Keratinocyte (primary cell): ENCODE measurements around the gene IL17C. TPM values are rescaled to one million over a fixed set of nuclear protein-coding genes. Genes with fewer than 3 reads are reported as not detected.

ENCODE experiments used
- DNase-seq: peaks from one replicate; pipeline ENCODE4 v3.0.0-alpha.2; 2011; ENCODE audit warnings: low read depth, missing footprints, low spot score
- FAIRE-seq: peaks from 2 replicates; lab custom pipeline; 2011; peaks lifted over from hg19 to GRCh38; lab: Jason Lieb, UNC
- H2AFZ ChIP-seq: 2 replicates; pipeline ENCODE4 v1.6.0; 2012; ENCODE audit warnings: low read length, control low read depth, inconsistent platforms; ENCODE audit not compliant: control insufficient read depth
- H3K27ac ChIP-seq: 2 replicates; pipeline ENCODE4 v1.5.1; 2011; ENCODE audit warnings: low read length; ENCODE audit not compliant: control insufficient read depth, insufficient read depth
- H3K27me3 ChIP-seq: 3 replicates; pipeline ENCODE4 v1.6.0; 2011; ENCODE audit warnings: low read length; ENCODE audit not compliant: control insufficient read depth, insufficient read depth; ENCODE audit errors: extremely low read depth
- H3K36me3 ChIP-seq, 2 experiments: 2 replicates in 1 of 2; 3 replicates in 1 of 2; pipeline ENCODE4 v1.5.1; 2011; ENCODE audit warnings: low read length in 2 of 2, mild to moderate bottlenecking in 1 of 2; ENCODE audit not compliant: control insufficient read depth in 2 of 2, insufficient read depth in 2 of 2; ENCODE audit errors: extremely low read depth in 1 of 2
- H3K4me1 ChIP-seq: 3 replicates; pipeline ENCODE4 v1.5.1; 2011; ENCODE audit warnings: low read length; ENCODE audit not compliant: control insufficient read depth, insufficient read depth; ENCODE audit errors: extremely low read depth
- H3K4me2 ChIP-seq: 3 replicates; pipeline ENCODE4 v1.6.0; 2011; ENCODE audit warnings: low read depth, low read length; ENCODE audit not compliant: control insufficient read depth, insufficient read depth; ENCODE audit errors: extremely low read depth
- H3K4me3 ChIP-seq, 3 experiments: fragments of 200-600 bp in 1 of 3; sonication (generic) in 1 of 3; 2 replicates in 2 of 3; 3 replicates in 1 of 3; pipeline ENCODE4 v1.5.1; 2011 to 2016; ENCODE audit warnings: low read length in 3 of 3, mild to moderate bottlenecking in 3 of 3, control low read depth in 2 of 3, inconsistent platforms in 1 of 3, low read depth in 1 of 3, mixed read lengths in 1 of 3, mixed run types in 1 of 3, moderate library complexity in 1 of 3; ENCODE audit not compliant: control insufficient read depth in 2 of 3, insufficient read depth in 2 of 3; ENCODE audit errors: extremely low read depth in 1 of 3
- H3K79me2 ChIP-seq: 2 replicates; pipeline ENCODE4 v1.6.0; 2012; ENCODE audit warnings: low read length; ENCODE audit not compliant: control insufficient read depth, insufficient read depth
- H3K9ac ChIP-seq: 3 replicates; pipeline ENCODE4 v1.6.0; 2011; ENCODE audit warnings: low read length; ENCODE audit not compliant: control insufficient read depth, insufficient read depth; ENCODE audit errors: extremely low read depth
- H3K9me1 ChIP-seq: 3 replicates; pipeline ENCODE4 v1.6.0; 2011; ENCODE audit warnings: low read length; ENCODE audit not compliant: control insufficient read depth, insufficient read depth; ENCODE audit errors: extremely low read depth
- H3K9me3 ChIP-seq: 2 replicates; pipeline ENCODE4 v1.5.1; 2012; ENCODE audit warnings: low read depth, low read length; ENCODE audit not compliant: control insufficient read depth
- H4K20me1 ChIP-seq: 3 replicates; pipeline ENCODE4 v1.6.0; 2011; ENCODE audit warnings: low read length; ENCODE audit not compliant: control insufficient read depth, insufficient read depth; ENCODE audit errors: extremely low read depth
- EZH2 ChIP-seq: IDR thresholded peaks from one replicate; pipeline ENCODE4 v1.6.1; 2012; ENCODE audit warnings: inconsistent platforms, mild to moderate bottlenecking, low read length, moderate library complexity
- dilution Hi-C: fragments of 300-500 bp; cut with MboI; formaldehyde crosslinking; loops from one replicate; pipeline ENCODE4 v1.7.0; 2020; ENCODE audit warnings: low sequenced_read_pairs; ENCODE audit not compliant: extremely low pct_ligation_motif_present
- polyA plus RNA-seq, 5 experiments: library from polyadenylated mRNA; depleted of rRNA in 3 of 5; stranded (reverse) in 3 of 5; stranded (forward) in 1 of 5; unstranded in 1 of 5; fragments of >200 nt; gene quantifications; 1 replicate in 1 of 5; 2 replicates in 3 of 5; 3 replicates in 1 of 5; pipeline versions ENCODE4 v1.2.1 to v1.2.3, GENCODE V29; 2011 to 2012; ENCODE audit warnings: missing spikeins in 2 of 5, low read depth in 1 of 5, low replicate concordance in 1 of 5
- TF ChIP-seq, protein P1 (sequence below), 3 experiments: IDR thresholded peaks in 1 of 3; conservative IDR thresholded peaks in 1 of 3; optimal IDR thresholded peaks in 1 of 3; 2 replicates in 2 of 3; 3 replicates in 1 of 3; pipeline versions ENCODE3 to v1.5.1; 2011; ENCODE audit warnings: low read length in 3 of 3, mild to moderate bottlenecking in 3 of 3, moderate library complexity in 2 of 3, control low read depth in 1 of 3, inconsistent platforms in 1 of 3; ENCODE audit not compliant: insufficient read depth in 2 of 3; ENCODE audit errors: extremely low read depth in 1 of 3

Gene IL17C
- polyA plus RNA-seq, 1 donor (not counting 4 experiments of a cell fraction or from before 2014, with no cell fraction given), result not detected

DNA sequence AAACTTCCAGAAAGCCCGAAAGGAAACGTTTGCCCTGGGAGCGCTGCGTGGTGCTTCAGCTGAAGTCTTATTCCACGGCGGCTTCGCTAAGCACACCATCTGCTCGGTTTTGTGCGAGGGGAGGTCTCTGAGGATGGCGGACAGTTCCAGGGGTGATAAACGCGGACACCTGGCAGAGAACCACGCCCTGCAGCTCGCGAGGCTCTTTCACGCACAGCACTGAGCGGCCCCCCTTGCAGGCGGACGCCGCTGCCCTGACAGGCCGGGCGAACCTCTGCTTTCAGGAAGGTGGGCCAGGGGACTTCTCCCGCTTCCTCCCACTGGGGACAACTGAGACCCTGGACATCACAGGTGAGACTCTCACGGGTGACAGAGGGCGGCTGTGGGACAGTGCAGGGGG is 20.8 kb downstream of the IL17C start:
- Histone ChIP-seq H3K4me1 (peaks cover 8% of the 10 kb centered on the region), H3K79me2 (peaks cover 67% of the 10 kb centered on the region), H3K27me3 (no peaks in the 10 kb centered on the region), H3K36me3 (peaks cover 32 to 38% of the 10 kb centered on the region in 2 experiments), H3K27ac (no peak overlapping the region), H3K4me2 (no peak overlapping the region), H3K9ac (no peak overlapping the region), H3K9me1 (no peaks in the 10 kb centered on the region), H3K4me3 (no peak overlapping the region), H2AFZ (no peak overlapping the region), H4K20me1 (peaks cover 22% of the 10 kb centered on the region), H3K9me3 (no peaks in the 10 kb centered on the region)
- DNase-seq (no peak), FAIRE-seq (no peak)
- dilution Hi-C loops, result loop anchor here (25.0 kb wide), 1 partner anchor 103 kb away; no protein-coding TSS in a partner anchor
- TF ChIP-seq, protein P1, sequence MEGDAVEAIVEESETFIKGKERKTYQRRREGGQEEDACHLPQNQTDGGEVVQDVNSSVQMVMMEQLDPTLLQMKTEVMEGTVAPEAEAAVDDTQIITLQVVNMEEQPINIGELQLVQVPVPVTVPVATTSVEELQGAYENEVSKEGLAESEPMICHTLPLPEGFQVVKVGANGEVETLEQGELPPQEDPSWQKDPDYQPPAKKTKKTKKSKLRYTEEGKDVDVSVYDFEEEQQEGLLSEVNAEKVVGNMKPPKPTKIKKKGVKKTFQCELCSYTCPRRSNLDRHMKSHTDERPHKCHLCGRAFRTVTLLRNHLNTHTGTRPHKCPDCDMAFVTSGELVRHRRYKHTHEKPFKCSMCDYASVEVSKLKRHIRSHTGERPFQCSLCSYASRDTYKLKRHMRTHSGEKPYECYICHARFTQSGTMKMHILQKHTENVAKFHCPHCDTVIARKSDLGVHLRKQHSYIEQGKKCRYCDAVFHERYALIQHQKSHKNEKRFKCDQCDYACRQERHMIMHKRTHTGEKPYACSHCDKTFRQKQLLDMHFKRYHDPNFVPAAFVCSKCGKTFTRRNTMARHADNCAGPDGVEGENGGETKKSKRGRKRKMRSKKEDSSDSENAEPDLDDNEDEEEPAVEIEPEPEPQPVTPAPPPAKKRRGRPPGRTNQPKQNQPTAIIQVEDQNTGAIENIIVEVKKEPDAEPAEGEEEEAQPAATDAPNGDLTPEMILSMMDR (optimal IDR thresholded peaks at IDR 0.05 in 1 of 3, IDR thresholded peaks at IDR 0.05 in 1 of 3, conservative IDR thresholded peaks at IDR 0.05 in 1 of 3; ENCODE audit: extremely low read depth in 1 of 3, insufficient read depth in 2 of 3, low read length in 3 of 3), result no peak
- no peak for TF ChIP-seq EZH2

DNA sequence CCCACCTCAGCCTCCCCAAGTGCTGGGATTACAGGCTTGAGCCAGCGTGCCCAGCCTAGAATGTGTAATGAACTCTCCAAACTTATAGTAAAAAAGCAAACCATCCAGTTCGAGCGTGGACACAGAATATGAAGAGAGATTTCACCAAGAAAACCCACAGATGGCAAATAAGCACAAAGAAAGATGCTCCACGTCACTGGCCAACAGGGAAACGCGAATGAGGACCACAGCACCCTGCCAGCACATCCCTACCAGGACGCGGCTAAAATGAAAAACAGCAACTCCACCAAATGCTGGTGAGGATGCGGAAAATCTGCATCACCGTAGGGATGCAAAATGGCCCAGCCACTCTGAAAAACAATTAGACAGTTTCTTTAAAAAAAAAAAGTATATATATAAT is 23.1 kb downstream of the IL17C start:
- no peak for TF ChIP-seq EZH2
- TF ChIP-seq, protein P1 (optimal IDR thresholded peaks at IDR 0.05 in 1 of 3, IDR thresholded peaks at IDR 0.05 in 1 of 3, conservative IDR thresholded peaks at IDR 0.05 in 1 of 3; ENCODE audit: extremely low read depth in 1 of 3, insufficient read depth in 2 of 3, low read length in 3 of 3), result no peak
- Histone ChIP-seq H3K9me1 (no peaks in the 10 kb centered on the region), H3K79me2 (peaks cover 67% of the 10 kb centered on the region), H3K27me3 (no peaks in the 10 kb centered on the region), H3K4me3 (peak overlapping the region; percentile 51 to 96 (median 84)), H4K20me1 (peaks cover 22% of the 10 kb centered on the region), H2AFZ (no peak overlapping the region), H3K9me3 (no peaks in the 10 kb centered on the region), H3K4me2 (peak overlapping the region; percentile 81), H3K9ac (no peak overlapping the region), H3K27ac (no peak overlapping the region), H3K4me1 (peaks cover 19% of the 10 kb centered on the region), H3K36me3 (peaks cover 15 to 17% of the 10 kb centered on the region in 2 experiments)
- no peak for FAIRE-seq
- DNase-seq, result no peak
- dilution Hi-C loops, result loop anchor here (25.0 kb wide), 1 partner anchor 101 kb away; no protein-coding TSS in a partner anchor
